Measurements from ENCODE around the gene ZNF580.

The ZNF580 gene

DNA sequence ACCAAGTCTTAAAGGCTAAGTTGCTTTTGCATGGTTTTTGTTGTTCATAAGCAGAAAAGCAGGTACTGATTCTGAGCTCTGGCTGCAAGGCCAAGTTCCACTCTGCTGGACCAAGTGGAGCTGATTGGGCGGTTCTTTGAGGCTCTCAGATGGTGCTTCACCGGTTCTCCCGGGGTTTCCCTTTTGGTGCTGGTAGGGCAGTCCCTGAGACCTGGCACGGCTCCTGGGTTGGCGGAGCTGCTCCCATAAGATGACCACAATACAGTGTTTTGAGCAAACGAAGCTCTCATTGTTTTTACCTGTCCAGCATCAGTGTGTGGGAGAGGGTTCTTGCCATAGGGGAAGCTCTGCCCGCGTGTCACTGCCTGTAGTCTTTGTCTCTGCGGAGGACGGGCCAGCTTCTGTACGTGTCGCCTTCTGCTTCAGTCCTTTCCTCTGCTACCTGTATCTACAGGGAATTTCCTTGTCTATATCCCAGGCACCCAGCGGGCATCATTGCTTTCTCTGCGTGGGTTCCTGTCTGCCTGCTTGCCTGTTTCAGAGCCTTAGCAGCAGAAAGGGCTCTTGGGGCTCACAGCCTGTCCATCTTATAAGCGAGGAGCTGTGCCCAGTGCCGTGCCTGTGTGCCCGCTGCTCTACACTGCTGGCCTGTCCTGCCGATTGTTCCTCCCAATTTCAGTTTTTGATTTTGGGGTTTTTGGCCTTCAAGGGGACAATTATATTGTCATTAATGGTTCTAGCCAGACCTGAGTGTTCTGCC, 16.4 kb downstream of the ZNF580 start:
- no peak for DNase-seq

DNA sequence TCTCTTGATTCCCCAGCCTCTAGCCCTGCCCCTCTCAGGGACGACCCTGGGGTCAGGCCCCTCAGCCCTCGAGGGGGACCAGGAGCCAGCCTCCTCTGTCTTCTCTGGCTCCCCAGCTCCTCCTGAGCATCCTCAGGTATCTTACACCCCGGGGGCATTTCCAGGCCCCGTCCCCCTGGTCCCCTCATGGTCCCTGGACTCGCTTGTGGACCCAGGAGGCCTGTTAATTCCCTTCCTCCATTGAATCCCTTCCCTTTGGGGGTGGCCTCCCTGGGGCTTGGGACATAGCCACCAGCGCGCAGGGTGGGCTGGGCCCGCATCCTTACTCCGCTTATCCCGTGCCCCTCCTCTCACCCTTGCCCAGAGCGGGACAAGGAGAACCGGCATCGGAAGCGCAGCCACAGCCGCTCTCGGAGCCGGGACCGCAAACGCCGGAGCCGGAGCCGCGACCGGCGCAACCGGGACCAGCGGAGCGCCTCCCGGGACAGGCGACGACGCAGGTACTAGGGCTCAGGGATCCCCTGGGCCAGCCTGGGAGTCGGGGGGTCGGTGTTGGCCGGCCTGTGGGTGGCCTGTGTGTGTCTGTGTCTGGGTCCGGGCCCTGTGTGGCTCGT, 18.2 kb downstream of the ZNF580 start:
- DNase-seq, result no peak

DNA sequence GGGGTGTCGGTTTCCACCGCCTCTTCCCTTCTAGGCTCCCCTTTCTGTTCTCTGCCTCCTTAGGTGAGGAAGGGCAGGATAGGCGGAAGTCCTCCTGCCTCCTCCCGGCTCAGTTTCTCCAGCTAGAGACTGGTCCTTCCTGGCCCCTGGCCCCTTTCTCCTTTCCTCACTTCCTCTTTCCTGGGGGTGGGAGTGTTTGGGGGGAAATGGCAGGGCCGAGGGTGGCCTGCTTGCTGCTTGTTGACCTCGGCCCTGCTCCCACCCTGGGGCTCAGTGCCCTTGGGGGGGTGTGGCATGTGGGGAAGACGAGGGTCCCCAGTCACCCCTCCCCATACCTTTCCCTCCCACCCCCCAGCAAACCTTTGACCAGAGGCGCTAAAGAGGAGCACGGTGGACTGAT, 19.0 kb downstream of the ZNF580 start:
- DNase-seq, result no peak

DNA sequence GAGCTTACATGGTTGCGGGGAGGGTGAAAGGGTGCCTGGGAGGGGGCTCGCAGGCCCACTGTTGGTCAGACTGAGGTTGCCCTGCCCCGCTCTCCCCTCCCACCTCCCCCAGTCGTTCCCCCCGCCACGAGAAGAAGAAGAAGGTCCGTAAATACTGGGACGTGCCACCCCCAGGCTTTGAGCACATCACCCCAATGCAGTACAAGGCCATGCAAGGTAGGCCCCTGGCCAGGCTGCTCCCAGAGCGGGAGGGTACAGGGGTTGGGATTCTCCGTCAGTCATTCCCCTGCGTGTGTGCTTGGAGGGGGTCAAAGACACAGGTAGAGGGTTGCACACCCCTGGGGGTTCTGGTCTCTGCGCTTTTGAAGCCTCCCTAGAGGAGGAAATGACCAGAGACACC, 19.6 kb downstream of the ZNF580 start:
- DNase-seq, result no peak

DNA sequence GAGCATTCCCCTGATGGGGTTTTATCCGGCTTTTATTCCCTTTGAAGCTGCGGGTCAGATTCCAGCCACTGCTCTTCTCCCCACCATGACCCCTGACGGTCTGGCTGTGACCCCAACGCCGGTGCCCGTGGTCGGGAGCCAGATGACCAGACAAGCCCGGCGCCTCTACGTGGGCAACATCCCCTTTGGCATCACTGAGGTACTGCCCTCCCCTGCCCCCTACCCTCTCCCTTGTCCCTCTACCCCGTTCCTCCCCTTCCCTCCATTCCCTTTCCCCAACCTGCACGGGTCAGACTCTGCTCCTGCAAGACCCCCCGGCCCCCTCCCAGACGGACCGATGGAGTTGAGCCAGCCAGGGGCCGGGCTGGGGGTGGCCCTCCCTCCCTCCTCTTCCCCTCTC, 20.2 kb downstream of the ZNF580 start:
- DNase-seq, result no peak

DNA sequence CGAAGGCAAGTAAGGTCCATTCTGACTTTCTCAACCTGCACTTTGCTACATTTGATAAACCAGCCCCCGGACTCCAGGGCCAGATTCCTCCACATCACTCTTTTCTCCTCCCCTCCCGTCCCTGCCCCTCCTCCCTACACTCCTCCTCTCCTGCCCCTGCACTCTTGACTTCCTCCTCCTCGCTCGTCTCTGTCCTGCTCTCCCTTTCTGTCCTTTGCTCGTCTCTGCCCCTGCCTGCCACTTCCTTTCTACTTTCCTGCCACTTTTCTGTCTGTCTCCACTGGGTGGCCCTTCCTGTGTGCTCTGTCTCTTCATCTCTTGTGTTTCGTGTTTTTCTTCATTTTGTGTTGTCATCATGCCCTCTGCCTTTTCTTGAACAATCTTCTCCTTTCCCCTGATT, 21.0 kb downstream of the ZNF580 start:
- DNase-seq, result no peak

DNA sequence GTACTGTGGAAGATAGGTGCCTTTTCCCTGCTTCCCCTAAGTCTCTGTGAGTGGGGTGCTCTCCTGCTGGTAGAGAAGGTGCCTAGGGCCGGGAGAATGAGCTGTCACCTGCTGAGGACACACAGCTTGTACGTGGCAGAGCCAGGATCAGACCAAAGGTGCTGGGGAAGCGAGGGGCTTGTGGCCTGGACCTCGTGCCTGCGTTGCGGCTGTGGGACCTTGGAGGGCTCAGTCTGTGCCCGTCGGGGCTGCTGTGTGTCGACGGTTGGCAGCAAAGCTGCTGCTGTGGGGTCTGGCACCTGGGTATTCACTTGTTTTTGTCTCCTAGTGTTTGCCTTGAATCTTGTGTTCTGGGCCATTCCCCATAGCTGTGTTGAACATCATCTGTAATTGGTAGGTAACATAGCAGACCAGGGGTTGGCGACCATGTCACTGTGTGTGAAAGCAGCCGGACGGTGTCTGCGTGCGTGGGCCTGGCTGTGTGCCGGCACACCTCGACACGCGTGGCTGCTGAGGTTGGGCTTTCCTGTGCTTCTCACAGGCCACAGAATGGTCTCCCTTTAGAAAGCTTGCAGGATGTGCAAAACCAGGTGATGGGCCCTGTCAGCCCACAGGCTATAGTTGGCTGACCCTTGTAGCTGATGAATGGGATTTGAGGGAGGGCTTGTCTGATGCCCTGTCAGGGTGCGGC, 23.2 kb downstream of the ZNF580 start:
- DNase-seq, result no peak

DNA sequence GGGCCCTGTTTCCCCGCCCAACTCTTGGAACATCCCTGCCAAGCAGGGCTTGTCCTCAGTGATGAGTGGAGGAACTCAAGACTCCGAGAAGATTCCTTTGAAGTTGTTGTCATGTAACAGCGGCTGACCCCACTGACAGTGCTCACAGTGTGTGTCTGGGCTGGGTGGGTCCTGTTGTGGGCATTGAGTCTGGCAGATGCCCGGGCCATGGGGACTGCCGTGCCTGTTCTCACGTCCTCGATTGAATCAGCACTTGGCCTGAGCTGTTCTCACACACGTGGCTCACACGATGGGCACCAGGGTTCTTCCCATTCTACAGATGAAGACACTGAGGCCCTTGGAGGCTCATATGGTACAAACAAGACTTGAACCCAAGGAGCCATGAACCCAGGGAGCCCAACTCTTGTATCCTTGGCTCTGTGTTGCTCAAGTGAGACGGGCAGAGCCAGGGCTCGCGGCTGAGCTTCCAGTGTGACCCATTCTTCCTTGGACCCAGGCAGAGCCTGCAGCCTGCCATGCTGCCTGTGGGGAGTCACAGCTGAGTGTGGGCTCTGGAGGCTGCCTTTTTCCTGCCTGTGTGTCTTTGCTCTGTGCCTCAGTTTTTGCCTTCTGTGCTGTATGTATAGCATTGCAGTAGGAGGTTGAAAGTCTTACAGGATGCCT, 25.7 kb downstream of the ZNF580 start:
- DNase-seq, result no peak

DNA sequence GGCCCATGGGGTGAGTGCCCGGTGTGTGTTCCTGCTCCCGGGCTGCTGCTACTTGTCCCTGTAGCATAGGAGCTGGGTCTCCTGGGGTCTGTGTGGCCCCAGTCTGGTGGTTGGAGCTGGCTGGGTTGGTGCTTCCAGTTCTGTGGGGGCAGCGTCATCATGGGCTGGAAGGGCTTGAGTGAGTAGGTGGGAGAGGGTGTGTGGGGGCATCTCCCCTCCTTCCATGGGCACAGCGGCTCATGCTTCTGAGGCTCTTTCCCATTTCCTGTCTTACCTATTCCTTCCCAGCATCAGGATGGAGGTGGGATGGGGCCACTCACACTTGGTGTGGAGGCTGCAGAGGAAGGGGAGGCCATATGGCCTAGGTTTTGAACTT, 26.2 kb downstream of the ZNF580 start:
- no peak for DNase-seq

DNA sequence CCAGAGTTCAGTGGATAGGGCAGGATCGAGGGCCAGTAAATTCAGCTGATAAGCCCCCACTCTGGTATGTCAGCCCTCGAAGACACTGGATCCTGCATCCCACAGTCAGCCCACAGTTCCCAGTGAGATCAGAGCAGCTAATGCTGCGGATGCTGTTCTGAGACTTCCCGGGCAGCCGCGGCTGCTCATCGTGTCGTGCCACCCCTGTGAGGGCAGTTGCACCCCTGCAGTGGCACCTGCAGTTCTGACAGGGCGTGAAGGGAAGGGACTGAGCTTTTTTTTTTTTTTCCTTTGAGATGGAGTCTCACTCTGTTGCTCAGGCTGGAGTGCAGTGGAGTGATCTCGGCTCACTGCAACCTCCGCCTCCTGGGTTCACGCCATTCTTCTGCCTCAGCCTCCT, 26.7 kb downstream of the ZNF580 start:
- DNase-seq, result no peak

DNA sequence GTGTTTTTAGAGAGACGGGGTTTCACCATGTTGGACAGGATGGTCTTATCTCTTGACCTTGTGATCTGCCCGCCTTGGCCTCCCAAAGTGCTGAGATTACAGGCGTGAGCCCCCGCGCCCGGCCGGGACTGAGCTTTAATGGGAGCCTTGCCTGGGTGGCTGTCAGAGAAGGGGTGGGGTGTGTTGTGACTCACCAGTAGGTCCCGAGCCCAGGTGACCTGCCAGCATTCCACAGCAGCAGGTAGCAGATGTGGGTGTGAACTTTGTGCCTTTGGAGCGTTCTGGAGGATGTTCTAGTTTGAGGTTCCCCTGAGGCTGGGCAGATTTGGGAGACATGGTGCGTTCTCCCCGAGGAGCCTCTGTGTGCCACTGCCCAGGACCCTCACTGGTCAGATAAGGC, 27.2 kb downstream of the ZNF580 start:
- peak in 24 of 56 donors; percentile 4 to 71 (median 27) for DNase-seq

DNA sequence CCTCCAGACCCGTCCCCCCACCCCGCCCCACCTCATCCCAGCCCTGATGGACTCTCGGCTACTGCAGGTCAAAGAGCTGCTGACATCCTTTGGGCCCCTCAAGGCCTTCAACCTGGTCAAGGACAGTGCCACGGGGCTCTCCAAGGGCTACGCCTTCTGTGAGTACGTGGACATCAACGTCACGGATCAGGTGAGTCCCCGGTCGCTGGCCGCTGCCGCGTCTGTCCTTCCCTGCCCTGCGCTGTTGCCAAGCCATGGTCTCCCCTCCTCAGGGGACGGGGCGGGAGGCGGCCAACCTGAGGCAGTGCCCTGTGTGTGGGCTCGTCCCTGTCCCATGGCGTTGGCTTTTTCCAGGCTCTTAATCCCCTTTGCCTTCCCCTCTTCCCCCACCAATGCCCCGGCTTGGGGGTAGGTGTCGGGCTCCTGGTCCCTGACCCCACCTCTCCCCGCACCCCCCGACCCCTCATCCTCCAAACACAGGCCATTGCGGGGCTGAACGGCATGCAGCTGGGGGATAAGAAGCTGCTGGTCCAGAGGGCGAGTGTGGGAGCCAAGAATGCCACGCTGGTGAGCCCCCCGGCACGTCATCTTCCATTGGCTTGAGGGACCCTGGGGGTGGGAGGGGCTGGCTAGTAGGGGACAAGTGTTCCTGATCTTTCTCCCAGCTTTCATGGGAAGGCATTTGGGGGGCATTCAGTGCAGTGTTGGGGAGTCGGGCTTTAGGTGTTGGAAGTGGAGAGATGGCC, 28.0 kb downstream of the ZNF580 start:
- DNase-seq, result no peak

DNA sequence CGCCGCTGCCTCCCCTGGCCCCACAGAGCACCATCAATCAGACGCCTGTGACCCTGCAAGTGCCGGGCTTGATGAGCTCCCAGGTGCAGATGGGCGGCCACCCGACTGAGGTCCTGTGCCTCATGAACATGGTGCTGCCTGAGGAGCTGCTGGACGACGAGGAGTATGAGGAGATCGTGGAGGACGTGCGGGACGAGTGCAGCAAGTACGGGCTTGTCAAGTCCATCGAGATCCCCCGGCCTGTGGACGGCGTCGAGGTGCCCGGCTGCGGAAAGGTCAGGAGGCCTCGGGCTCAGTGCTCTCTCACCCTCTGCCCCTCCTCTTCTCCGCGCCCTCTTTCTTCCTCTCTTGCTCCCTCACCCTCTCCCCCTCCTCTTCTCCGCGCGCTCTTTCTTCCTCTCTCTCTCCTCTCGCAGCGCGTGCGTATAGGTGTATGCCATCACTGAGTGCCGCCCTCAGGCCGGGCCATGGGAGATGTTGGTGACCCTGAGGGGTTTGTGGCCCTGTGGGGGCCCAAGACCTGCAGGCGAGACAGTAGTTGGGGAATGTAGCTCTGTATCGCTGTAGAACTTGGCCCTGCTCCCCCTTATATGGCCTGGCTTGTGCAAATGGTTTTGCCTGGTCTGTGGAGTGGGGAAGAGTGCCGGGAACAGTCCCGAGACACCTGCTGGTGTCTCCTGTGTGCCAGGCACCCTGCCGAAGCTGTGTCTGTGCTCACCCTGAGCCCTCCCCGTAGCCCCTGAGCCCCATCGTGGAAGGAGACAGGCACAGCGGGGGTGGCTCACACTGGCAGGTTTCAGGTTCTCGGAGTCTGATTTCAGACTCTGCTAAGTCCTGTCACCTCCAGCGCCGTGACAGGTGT, 28.8 kb downstream of the ZNF580 start:
- DNase-seq, result peak in 23 of 56 donors; percentile 8 to 72 (median 36)

DNA sequence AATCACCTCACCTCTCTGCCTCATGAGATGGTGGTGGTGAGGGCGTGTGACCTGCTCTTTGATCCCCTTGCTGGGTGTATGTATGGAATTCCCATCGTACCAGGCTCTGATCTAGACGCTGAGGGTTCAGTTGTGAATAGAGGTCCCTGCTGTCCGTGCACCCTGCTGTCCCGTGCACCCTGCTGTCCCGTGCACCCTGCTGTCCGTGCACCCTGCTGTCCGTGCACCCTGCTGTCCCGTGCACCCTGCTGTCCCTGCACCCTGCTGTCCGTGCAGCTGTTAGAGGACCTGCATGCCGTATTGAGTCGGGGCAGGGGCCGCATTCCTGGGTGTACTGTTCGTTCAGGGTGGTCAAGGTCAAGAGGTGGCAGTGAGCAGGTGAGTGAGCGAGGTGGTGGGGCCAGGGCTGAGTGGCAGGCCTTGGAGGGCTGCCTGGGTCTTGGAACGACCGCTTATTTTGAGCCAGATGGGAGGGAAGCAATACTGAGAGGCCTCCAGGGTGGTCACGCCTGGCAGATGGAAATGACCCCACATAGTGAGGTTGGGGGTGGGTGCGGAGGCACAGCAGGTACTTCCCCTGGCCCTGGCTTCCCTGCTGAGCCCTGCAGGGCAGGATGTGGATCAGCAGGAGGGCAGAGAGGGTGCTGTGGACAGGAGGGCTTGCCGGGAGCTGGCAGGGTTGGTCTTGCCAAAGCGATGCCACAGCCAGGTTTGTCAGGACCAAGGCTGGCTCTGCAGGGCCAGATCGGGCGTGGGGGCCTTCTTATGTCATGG, 29.7 kb downstream of the ZNF580 start:
- peak in 27 of 56 donors; percentile 2 to 72 (median 17) for DNase-seq

DNA sequence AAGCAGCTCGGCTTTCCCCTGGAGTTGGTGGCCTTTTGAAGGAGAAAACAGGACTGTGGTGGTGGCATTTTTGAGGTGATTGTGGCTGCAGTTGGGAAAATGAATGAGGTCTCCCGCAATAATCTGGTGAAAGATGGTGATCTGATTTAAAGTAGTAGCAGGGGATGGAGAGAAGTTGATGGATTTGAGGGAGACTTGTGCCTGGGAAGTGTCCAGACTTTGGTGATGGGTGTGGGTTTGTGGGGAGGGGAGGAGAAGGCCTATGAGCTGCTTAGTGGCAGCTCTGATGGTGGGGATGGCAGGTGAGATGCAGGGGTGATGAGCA, 30.2 kb downstream of the ZNF580 start:
- DNase-seq, result no peak

DNA sequence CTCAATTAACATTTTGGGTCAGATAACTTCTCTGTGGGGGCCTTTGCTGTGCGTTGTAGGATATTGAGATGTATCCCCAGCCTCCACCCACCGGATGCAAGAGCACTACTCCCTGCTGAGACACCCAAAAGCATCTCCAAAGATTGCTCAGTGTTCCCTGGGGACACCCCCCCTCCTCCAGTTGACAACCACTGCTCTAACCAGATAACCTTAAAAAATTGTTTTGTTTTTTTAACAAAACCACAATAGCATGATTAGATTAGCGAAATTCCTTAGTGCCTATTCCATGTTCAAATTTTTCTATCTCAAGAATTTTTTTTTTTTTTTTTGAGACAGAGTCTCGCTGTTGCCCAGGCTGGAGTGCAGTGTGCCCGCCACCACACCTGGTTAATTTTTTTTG, 31.6 kb downstream of the ZNF580 start:
- no peak for DNase-seq

DNA sequence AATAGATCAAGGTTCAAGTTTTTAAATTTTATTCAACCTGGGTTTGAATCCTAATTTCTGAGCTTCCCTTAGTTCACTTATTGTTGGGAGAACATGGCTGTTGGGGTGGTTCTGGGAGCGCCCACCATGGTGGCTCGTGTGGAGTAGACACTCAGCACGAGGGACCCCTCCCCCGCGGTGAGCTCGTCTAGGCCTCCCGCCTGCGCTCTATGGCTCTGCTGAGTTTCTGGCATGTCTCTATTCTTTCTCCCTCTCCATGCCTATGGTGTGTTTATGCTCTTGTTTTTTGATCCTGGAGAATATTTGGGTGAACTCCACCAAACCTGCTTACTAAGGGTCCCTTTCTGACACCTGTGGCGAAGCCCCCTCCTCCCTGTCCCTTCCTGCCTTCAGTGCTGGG, 32.7 kb downstream of the ZNF580 start:
- no peak for DNase-seq

DNA sequence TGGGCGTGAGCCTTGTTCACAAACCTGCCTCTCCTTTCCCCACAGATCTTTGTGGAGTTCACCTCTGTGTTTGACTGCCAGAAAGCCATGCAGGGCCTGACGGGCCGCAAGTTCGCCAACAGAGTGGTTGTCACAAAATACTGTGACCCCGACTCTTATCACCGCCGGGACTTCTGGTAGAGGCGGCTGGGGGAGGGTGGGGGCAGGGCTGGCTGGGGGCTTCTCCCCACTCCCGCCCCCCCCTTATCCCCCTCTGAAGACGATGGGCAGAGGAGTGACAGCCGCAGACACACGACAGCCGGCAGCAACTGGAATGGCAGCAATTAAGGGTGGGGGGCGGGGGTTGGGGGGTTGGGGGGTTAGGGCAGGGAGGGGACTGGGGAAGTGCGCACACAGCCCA, 33.1 kb downstream of the ZNF580 start:
- DNase-seq, result no peak

DNA sequence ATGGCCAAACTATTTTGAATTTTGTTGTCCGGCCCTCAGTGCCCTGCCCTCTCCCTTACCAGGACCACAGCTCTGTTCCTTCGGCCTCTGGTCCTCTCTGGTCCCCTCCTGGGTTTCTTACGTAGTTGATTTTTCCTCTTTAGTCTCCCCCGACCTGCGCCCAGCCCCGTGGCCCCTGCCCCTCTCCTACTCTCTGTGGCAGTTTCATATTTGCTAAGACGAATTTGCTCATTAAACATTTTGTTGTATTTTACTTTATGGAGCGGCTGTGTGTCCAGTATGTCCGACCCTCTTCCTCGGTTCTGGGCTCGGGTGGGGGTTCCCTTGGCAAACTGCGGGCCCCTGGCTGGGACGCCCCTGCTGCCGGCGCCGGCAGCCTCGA, 33.6 kb downstream of the ZNF580 start:
- no peak for DNase-seq
